GM21723 (cell line): Measurements from ENCODE around the gene NPSR1.
"Not testable (repeated sequence)": the region's sequence is repeated elsewhere in the genome, so short reads cannot be mapped to it uniquely, and the experiment has no call there.

Experiments
- ATAC-seq: cut with Tn5 transposase; IDR thresholded peaks from one replicate; pipeline ENCODE4 v1.9.1; 2021; ENCODE audit warnings: mild to moderate bottlenecking, moderate library complexity; ENCODE audit not compliant: unreplicated experiment

The NPSR1 gene

GRCh38 chr7:34657632-34658268 is at the start of gene NPSR1:
Gene NPSR1, plus strand, starts transcription at chr7:34658218. Its CDS starts 195 bp downstream, at chr7:34658413.
- no peak for ATAC-seq

GRCh38 chr7:34612661-34613060 is 45.4 kb upstream of the NPSR1 start:
- no peak for ATAC-seq

- no peak for ATAC-seq
Observed at GRCh38 chr7:34620425-34620824, 37.6 kb upstream of the NPSR1 start.

- no peak for ATAC-seq
Observed at GRCh38 chr7:34622182-34622581, 35.8 kb upstream of the NPSR1 start.

- ATAC-seq = no peak
Observed at GRCh38 chr7:34622771-34623250, 35.2 kb upstream of the NPSR1 start.

GRCh38 chr7:34628618-34629017 is 29.4 kb upstream of the NPSR1 start:
- not testable (repeated sequence) for ATAC-seq

GRCh38 chr7:34652809-34653208 is 5.2 kb upstream of the NPSR1 start:
- no peak for ATAC-seq

GRCh38 chr7:34653787-34654186 is 4.2 kb upstream of the NPSR1 start:
- ATAC-seq = no peak

- no peak for ATAC-seq
Observed at GRCh38 chr7:34655384-34655783, 2.6 kb upstream of the NPSR1 start.

- ATAC-seq = no peak
Observed at GRCh38 chr7:34656041-34656440, 2.0 kb upstream of the NPSR1 start.

- ATAC-seq = no peak
Observed at GRCh38 chr7:34659472-34660075, 1.6 kb downstream of the NPSR1 start.

GRCh38 chr7:34662058-34662708 is 4.2 kb downstream of the NPSR1 start:
- no peak for ATAC-seq

GRCh38 chr7:34664755-34665154 is 6.7 kb downstream of the NPSR1 start:
- ATAC-seq = no peak

GRCh38 chr7:34672430-34672829 is 14.4 kb downstream of the NPSR1 start:
- ATAC-seq = no peak

- ATAC-seq = no peak
Observed at GRCh38 chr7:34673066-34673465, 15.0 kb downstream of the NPSR1 start.

- peak; percentile 65 for ATAC-seq
Observed at GRCh38 chr7:34675749-34676374, 17.8 kb downstream of the NPSR1 start.

- ATAC-seq = no peak
Observed at GRCh38 chr7:34677491-34677890, 19.5 kb downstream of the NPSR1 start.

GRCh38 chr7:34687529-34687928 is 29.5 kb downstream of the NPSR1 start:
- ATAC-seq = no peak

- no peak for ATAC-seq
Observed at GRCh38 chr7:34696415-34696814, 38.4 kb downstream of the NPSR1 start.

GRCh38 chr7:34709771-34710170 is 51.8 kb downstream of the NPSR1 start:
- ATAC-seq = no peak

- no peak for ATAC-seq
Observed at GRCh38 chr7:34718867-34719266, 60.8 kb downstream of the NPSR1 start.

GRCh38 chr7:34719636-34720035 is 61.6 kb downstream of the NPSR1 start:
- ATAC-seq = no peak
